Smooth muscle cell of bladder (primary cell): ENCODE results near the gene SLC25A29. TPM values are rescaled to one million over a fixed set of nuclear protein-coding genes. Genes with fewer than 3 reads are reported as not detected.

Experiments used
- total RNA-seq: library from RNA; depleted of rRNA; stranded (reverse); fragments of >200 nt; gene quantifications from 2 replicates; pipeline ENCODE4 v1.2.3, GENCODE V29; 2014

Gene SLC25A29
- total RNA-seq: 23.5 and 29.3 TPM in 2 replicates

GRCh38 chr14:100306101-100306997, at the start of gene SLC25A29:
TSS of gene SLC25A29 (minus strand) at chr14:100306444. CDS start at chr14:100306232, 212 bp downstream.

GRCh38 chr14:100323121-100323941, 17.1 kb upstream of the SLC25A29 start, which contains the start of gene SLC25A47:
TSS of gene SLC25A47 (plus strand) at chr14:100323339. CDS start at chr14:100323415, 76 bp downstream.

Other genes starting within 250 kb of the SLC25A29 start
- gene EVL, start 241.0 kb downstream of the SLC25A29 start, total RNA-seq: 13.5 and 19.7 TPM in 2 replicates
- under 0.01 and 0.46 TPM in 2 replicates for gene DEGS2, start 146.8 kb downstream of the SLC25A29 start, total RNA-seq
- 28.3 and 38.1 TPM in 2 replicates for gene YY1, start 67.3 kb downstream of the SLC25A29 start, total RNA-seq
- gene SLC25A47, start 16.9 kb upstream of the SLC25A29 start, total RNA-seq: not detected in 2 replicates
- 24.3 and 24.8 TPM in 2 replicates for gene WDR25, start 70.0 kb upstream of the SLC25A29 start, total RNA-seq